CD14-positive monocyte (primary cell): ENCODE results near the gene SPI1. TPM values are rescaled to one million over a fixed set of nuclear protein-coding genes. Genes with fewer than 3 reads are reported as not detected.

ENCODE experiments used
- DNase-seq, 3 donors: peaks; one replicate each; pipeline ENCODE4 v3.0.0-alpha.2; 2011 to 2022
- H2AFZ ChIP-seq: 2 replicates; pipeline ENCODE4 v1.6.0; 2012; ENCODE audit warnings: mild to moderate bottlenecking, low read depth, low read length, inconsistent platforms; ENCODE audit not compliant: insufficient read depth, poor library complexity, severe bottlenecking
- H3K27ac ChIP-seq, 2 donors: 1 replicate in 1 of 2; 2 replicates in 1 of 2; pipeline ENCODE4 v1.5.1; 2012 to 2013; ENCODE audit warnings: low read length in 2 of 2, control low read depth in 1 of 2, inconsistent platforms in 1 of 2, low read depth in 1 of 2, mild to moderate bottlenecking in 1 of 2
- H3K27me3 ChIP-seq, 2 donors: one replicate each; pipeline versions ENCODE4 v1.6.0 to v1.6.1; 2011 to 2013; ENCODE audit warnings: low read length in 2 of 2; ENCODE audit not compliant: control insufficient read depth in 2 of 2, insufficient read depth in 2 of 2
- H3K36me3 ChIP-seq, 2 donors: replicated peaks in 1 of 2; 1 replicate in 1 of 2; 2 replicates in 1 of 2; pipeline versions ENCODE4 v1.5.1 to v1.6.1; 2012 to 2013; ENCODE audit warnings: low read length in 2 of 2, control low read depth in 1 of 2, inconsistent platforms in 1 of 2, mild to moderate bottlenecking in 1 of 2; ENCODE audit not compliant: insufficient read depth in 2 of 2, control insufficient read depth in 1 of 2
- H3K4me1 ChIP-seq, 2 donors: 1 replicate in 1 of 2; 2 replicates in 1 of 2; pipeline versions ENCODE4 v1.5.1 to v1.6.1; 2012 to 2013; ENCODE audit warnings: low read length in 2 of 2, control low read depth in 1 of 2, inconsistent platforms in 1 of 2, mild to moderate bottlenecking in 1 of 2, moderate library complexity in 1 of 2; ENCODE audit not compliant: insufficient read depth in 2 of 2, control insufficient read depth in 1 of 2
- H3K4me2 ChIP-seq: replicated peaks from 2 replicates; pipeline ENCODE3; 2012; ENCODE audit warnings: low read length, moderate library complexity, mild to moderate bottlenecking; ENCODE audit not compliant: poor library complexity, severe bottlenecking; ENCODE audit errors: extremely low read depth
- H3K4me3 ChIP-seq, 3 experiments: fragments of 200-600 bp in 1 of 3; sonication (generic) in 1 of 3; replicated peaks in 1 of 3; 1 replicate in 2 of 3; 2 replicates in 1 of 3; pipeline ENCODE4 v1.5.1; 2011 to 2013; ENCODE audit warnings: low read length in 3 of 3, mild to moderate bottlenecking in 3 of 3, control low read depth in 2 of 3, low read depth in 2 of 3, inconsistent platforms in 1 of 3, moderate library complexity in 1 of 3
- H3K79me2 ChIP-seq: 2 replicates; pipeline ENCODE4 v1.6.0; 2012; ENCODE audit warnings: mild to moderate bottlenecking, control low read depth, inconsistent platforms, low read length, moderate library complexity; ENCODE audit not compliant: insufficient read depth
- H3K9ac ChIP-seq: 2 replicates; pipeline ENCODE4 v1.6.0; 2017; ENCODE audit warnings: low read length, mild to moderate bottlenecking; ENCODE audit not compliant: insufficient read depth, poor library complexity, severe bottlenecking
- H3K9me3 ChIP-seq, 2 donors: replicated peaks in 1 of 2; 1 replicate in 1 of 2; 2 replicates in 1 of 2; pipeline versions ENCODE4 v1.5.1 to v1.6.1; 2012 to 2013; ENCODE audit warnings: low read length in 2 of 2, control low read depth in 1 of 2; ENCODE audit not compliant: control insufficient read depth in 1 of 2, insufficient read depth in 1 of 2
- H4K20me1 ChIP-seq: 2 replicates; pipeline ENCODE4 v1.6.0; 2012; ENCODE audit warnings: mild to moderate bottlenecking, low read length, control low read depth, moderate library complexity; ENCODE audit not compliant: insufficient read depth
- H3K27ac Mint-ChIP-seq, 7 donors: one replicate each; pipeline ENCODE4 v1.8.0; 2020; ENCODE audit warnings: mild to moderate bottlenecking in 7 of 7, mixed read lengths in 7 of 7, moderate library complexity in 6 of 7, inconsistent platforms in 2 of 7
- H3K27me3 Mint-ChIP-seq, 3 donors: one replicate each; pipeline ENCODE4 v1.8.0; 2021 to 2022; ENCODE audit warnings: low read depth in 3 of 3, mild to moderate bottlenecking in 3 of 3, mixed read lengths in 3 of 3, moderate library complexity in 3 of 3, inconsistent platforms in 1 of 3
- H3K36me3 Mint-ChIP-seq, 2 donors: one replicate each; pipeline ENCODE4 v1.8.0; 2020; ENCODE audit warnings: mixed read lengths in 2 of 2, inconsistent platforms in 1 of 2, mild to moderate bottlenecking in 1 of 2
- H3K4me1 Mint-ChIP-seq: one replicate; pipeline ENCODE4 v1.8.0; 2020; ENCODE audit warnings: mild to moderate bottlenecking, mixed read lengths
- H3K4me3 Mint-ChIP-seq, 2 donors: one replicate each; pipeline ENCODE4 v1.8.0; 2020; ENCODE audit warnings: mild to moderate bottlenecking in 2 of 2, mixed read lengths in 2 of 2, moderate library complexity in 1 of 2
- H3K9me3 Mint-ChIP-seq, 7 donors: one replicate each; pipeline ENCODE4 v1.8.0; 2020 to 2022; ENCODE audit warnings: mixed read lengths in 7 of 7, mild to moderate bottlenecking in 6 of 7, moderate library complexity in 6 of 7, inconsistent platforms in 2 of 7
- CTCF ChIP-seq: fragments of 200-600 bp; IDR thresholded peaks from one replicate; pipeline ENCODE4 v1.8.0; 2022; ENCODE audit warnings: antibody characterized with exemption, mild to moderate bottlenecking
- WGBS: methylation state at CpG from one replicate; pipeline ENCODE4 v1.1.5; 2013; ENCODE audit warnings: missing lambda C conversion rate; ENCODE audit not compliant: insufficient coverage; 5-methylcytosine and 5-hydroxymethylcytosine counted together
- intact Hi-C, 2 donors: fragments of 100-400 bp; cut with micrococcal nuclease; formaldehyde crosslinking; loops; one replicate each; pipeline versions ENCODE4 v1.15.0 to v1.15.1; 2023
- polyA plus RNA-seq, 3 donors: library from polyadenylated mRNA; depleted of rRNA in 1 of 3; unstranded in 2 of 3; stranded (reverse) in 1 of 3; fragments of 300-500 nt in 2 of 3; fragments of >200 nt in 1 of 3; fragmentation: Illumina TruSeq in 2 of 3; gene quantifications; 1 replicate in 2 of 3; 2 replicates in 1 of 3; pipeline ENCODE4 v1.2.3, GENCODE V29; 2012 to 2021

SPI1 gene
- polyA plus RNA-seq, 3 donors, result 156 to 914 (median 223) TPM

- Mint-ChIP-seq H3K4me1 (peaks cover 15% of the 10 kb centered on the region), H3K4me3 (peak within 1 kb of the TSS; percentile 99), H3K27ac (peak within 1 kb of the TSS; percentile 90 to 99 (median 97)), H3K36me3 (peaks cover 30 to 39% of the 10 kb centered on the region in 2 donors), H3K9me3 (no peaks in the 10 kb centered on the region), H3K27me3 (peaks cover 0 to 4% (median 1%) of the 10 kb centered on the region in 3 donors)
- no peak for TF ChIP-seq CTCF
- Histone ChIP-seq H3K27ac (peak within 1 kb of the TSS; percentile 61 to 95), H3K27me3 (no peaks in the 10 kb centered on the region), H4K20me1 (no peaks in the 10 kb centered on the region), H2AFZ (peak within 1 kb of the TSS; percentile 89), H3K9ac (peak within 1 kb of the TSS; percentile 92), H3K79me2 (peaks cover 23% of the 10 kb centered on the region), H3K9me3 (no peaks in the 10 kb centered on the region), H3K36me3 (peaks cover 23 to 38% of the 10 kb centered on the region in 2 donors), H3K4me1 (peaks cover 13 to 20% of the 10 kb centered on the region in 2 donors), H3K4me3 (peak within 1 kb of the TSS; percentile 89 to 99 (median 96)), H3K4me2 (peak within 1 kb of the TSS; percentile 82)
- DNase-seq, result peak; percentile 92 to 96 (median 94)
- intact Hi-C loops, result loop anchor here (1.0 to 5.0 kb wide), 4 partner anchors 18 to 249 kb away; partner anchors contain the start of genes ARFGAP2 (in 1 of the 2), KBTBD4 (in 1 of the 2), NDUFS3 (in 1 of the 2) and SLC39A13 (in 1 of the 2)
- under 1% methylated on average over 54 of the region's 62 CpGs for WGBS
Observed at GRCh38 chr11:47426062-47426956, 48.0 kb upstream of the SPI1 start, which contains the start of gene PSMC3. Gene PSMC3, minus strand, starts transcription at chr11:47426439. Its CDS starts 160 bp downstream, at chr11:47426279.

GRCh38 chr11:47425611-47426010 lies 47.3 kb upstream of the SPI1 start:
- Histone ChIP-seq H2AFZ (peak overlapping the region; percentile 89), H3K9me3 (no peaks in the 10 kb centered on the region), H3K4me3 (peak overlapping the region; percentile 89 to 99 (median 96)), H3K36me3 (peaks cover 28 to 45% of the 10 kb centered on the region in 2 donors), H3K79me2 (peaks cover 23% of the 10 kb centered on the region), H3K4me1 (peaks cover 13 to 20% of the 10 kb centered on the region in 2 donors), H3K27ac (peak overlapping the region; percentile 61 to 95), H3K4me2 (peak overlapping the region; percentile 82), H4K20me1 (no peaks in the 10 kb centered on the region), H3K9ac (peak overlapping the region; percentile 92), H3K27me3 (no peaks in the 10 kb centered on the region)
- no peak for TF ChIP-seq CTCF
- peaks cover 15% of the 10 kb centered on the region for H3K4me1 Mint-ChIP-seq
- H3K4me3 Mint-ChIP-seq, result peak overlapping the region; percentile 99
- peak overlapping the region in 6 of 7 donors; percentile 96 to 99 (median 98) for H3K27ac Mint-ChIP-seq
- H3K27me3 Mint-ChIP-seq, result peaks cover 0 to 3% (median 1%) of the 10 kb centered on the region in 3 donors
- intact Hi-C loops, result loop anchor here (1.0 to 5.0 kb wide), 4 partner anchors 17 to 248 kb away; partner anchors contain the start of genes ARFGAP2 (in 1 of the 2), KBTBD4 (in 1 of the 2), NDUFS3 (in 1 of the 2) and SLC39A13 (in 1 of the 2)
- H3K9me3 Mint-ChIP-seq, result no peaks in the 10 kb centered on the region
- peaks cover 34 to 46% of the 10 kb centered on the region in 2 donors for H3K36me3 Mint-ChIP-seq
- DNase-seq, result no peak
- WGBS, result 0% methylated on average over 1 of the region's 14 CpGs
